OCI-LY3 (cell line): ENCODE results near the gene TK2.

Experiments used
- CTCF ChIP-seq: fragments of 200-600, 300-600 bp; sonication (generic); IDR thresholded peaks from 2 replicates; pipeline ENCODE4 v1.5.1; 2014; ENCODE audit warnings: antibody characterized with exemption, low read length, low read depth
- EZH2phosphoT487 ChIP-seq: fragments of 200-600 bp; shearing (Covaris generic); IDR thresholded peaks from 2 replicates; pipeline ENCODE4 v1.6.1; 2018; ENCODE audit warnings: antibody characterized with exemption, mixed run types, low read depth

GRCh38 chr16:66462912-66463311, 87.0 kb downstream of the TK2 start:
- TF ChIP-seq CTCF, result no peak
- no peak for TF ChIP-seq EZH2phosphoT487
